ENCODE measurements around the gene RBFA.

Gene RBFA

DNA sequence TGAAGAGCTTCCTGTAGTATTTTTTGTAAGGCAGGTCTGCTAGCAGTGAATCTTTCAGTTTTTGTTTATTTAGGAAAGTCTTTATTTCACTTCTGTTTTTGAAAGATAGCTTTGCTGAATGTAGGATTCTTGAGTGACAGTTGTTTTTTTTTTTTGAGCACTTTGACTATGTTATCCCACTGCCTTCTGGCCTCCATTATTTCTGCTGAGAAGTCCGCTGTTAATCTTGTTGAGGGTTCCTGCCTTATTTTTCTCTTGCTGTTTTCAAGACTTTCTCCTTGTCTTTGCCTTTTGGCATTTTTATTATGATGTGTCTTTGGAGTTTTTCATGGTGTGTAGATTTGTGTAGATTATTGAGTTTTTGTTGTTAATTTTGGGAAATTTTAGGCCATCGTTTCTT, 21.9 kb downstream of the RBFA start:
- no peaks in the 10 kb centered on the region for H3K4me1 ChIP-seq (ENCODE audit: insufficient read depth, low read length, severe bottlenecking)
- H3F3A ChIP-seq (ENCODE audit: insufficient read depth, low read length), result no peaks in the 10 kb centered on the region
- no peaks in the 10 kb centered on the region for H3K27me3 ChIP-seq (ENCODE audit: insufficient read depth, low read length)
- peaks cover 24% of the 10 kb centered on the region; the same call in 1 of the 2 replicates for H3K9me3 ChIP-seq (ENCODE audit: low read length)
- peaks cover 2% of the 10 kb centered on the region for H3K36me3 ChIP-seq (ENCODE audit: insufficient read depth, low read length)
- H3K4me3 ChIP-seq (ENCODE audit: low read depth, low read length, poor library complexity, severe bottlenecking), result no peak overlapping the region
- TF ChIP-seq EZH2 (IDR thresholded peaks at IDR 0.05; ENCODE audit: borderline replicate concordance, low read length), result no peak
- TF ChIP-seq, protein P1, sequence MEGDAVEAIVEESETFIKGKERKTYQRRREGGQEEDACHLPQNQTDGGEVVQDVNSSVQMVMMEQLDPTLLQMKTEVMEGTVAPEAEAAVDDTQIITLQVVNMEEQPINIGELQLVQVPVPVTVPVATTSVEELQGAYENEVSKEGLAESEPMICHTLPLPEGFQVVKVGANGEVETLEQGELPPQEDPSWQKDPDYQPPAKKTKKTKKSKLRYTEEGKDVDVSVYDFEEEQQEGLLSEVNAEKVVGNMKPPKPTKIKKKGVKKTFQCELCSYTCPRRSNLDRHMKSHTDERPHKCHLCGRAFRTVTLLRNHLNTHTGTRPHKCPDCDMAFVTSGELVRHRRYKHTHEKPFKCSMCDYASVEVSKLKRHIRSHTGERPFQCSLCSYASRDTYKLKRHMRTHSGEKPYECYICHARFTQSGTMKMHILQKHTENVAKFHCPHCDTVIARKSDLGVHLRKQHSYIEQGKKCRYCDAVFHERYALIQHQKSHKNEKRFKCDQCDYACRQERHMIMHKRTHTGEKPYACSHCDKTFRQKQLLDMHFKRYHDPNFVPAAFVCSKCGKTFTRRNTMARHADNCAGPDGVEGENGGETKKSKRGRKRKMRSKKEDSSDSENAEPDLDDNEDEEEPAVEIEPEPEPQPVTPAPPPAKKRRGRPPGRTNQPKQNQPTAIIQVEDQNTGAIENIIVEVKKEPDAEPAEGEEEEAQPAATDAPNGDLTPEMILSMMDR (IDR thresholded peaks at IDR 0.05; ENCODE audit: low read length), result no peak
- no peaks in the 10 kb centered on the region for H4K20me1 ChIP-seq (ENCODE audit: insufficient read depth, low read length)
- H3K9me2 ChIP-seq (ENCODE audit: low read depth, low read length), result no peaks in the 10 kb centered on the region
- no peak overlapping the region for H2AFZ ChIP-seq (ENCODE audit: low read length)
- no peak overlapping the region for H3K9ac ChIP-seq (ENCODE audit: low read length)
- H3K4me2 ChIP-seq (ENCODE audit: low read length), result no peak overlapping the region
- H3K79me2 ChIP-seq (ENCODE audit: insufficient read depth, low read length), result no peaks in the 10 kb centered on the region
- H3K27ac ChIP-seq (ENCODE audit: low read depth, low read length, poor library complexity, severe bottlenecking), result no peak overlapping the region

DNA sequence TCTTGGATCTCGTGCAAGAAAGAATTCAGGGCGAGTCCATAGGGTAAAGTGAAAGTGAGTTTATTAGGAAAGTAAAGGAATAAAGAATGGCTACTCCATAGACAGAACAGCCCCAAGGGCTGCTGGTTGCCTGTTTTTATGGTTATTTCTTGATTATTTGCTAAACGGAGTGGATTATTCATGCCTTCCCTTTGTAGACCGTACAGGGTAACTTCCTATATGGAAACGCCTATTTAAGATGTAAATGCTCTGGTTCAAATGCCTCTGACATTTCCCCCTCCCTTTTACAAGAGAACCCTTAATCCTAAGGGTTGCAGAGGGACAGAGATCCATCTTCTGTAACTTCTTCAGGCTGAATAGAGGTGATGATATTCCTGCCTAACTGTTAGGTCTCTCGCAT, 25.7 kb downstream of the RBFA start:
- Histone ChIP-seq H3K4me1 (ENCODE audit: insufficient read depth, low read length, severe bottlenecking) (no peaks in the 10 kb centered on the region), H3K27ac (ENCODE audit: low read depth, low read length, poor library complexity, severe bottlenecking) (no peak overlapping the region), H4K20me1 (ENCODE audit: insufficient read depth, low read length) (no peaks in the 10 kb centered on the region), H3K9me2 (ENCODE audit: low read depth, low read length) (no peaks in the 10 kb centered on the region), H3K36me3 (ENCODE audit: insufficient read depth, low read length) (no peaks in the 10 kb centered on the region; the same call in 1 of the 2 replicates), H3K4me2 (ENCODE audit: low read length) (no peak overlapping the region), H3K79me2 (ENCODE audit: insufficient read depth, low read length) (no peaks in the 10 kb centered on the region), H3K9ac (ENCODE audit: low read length) (no peak overlapping the region), H3K27me3 (ENCODE audit: insufficient read depth, low read length) (no peaks in the 10 kb centered on the region), H2AFZ (ENCODE audit: low read length) (no peak overlapping the region), H3F3A (ENCODE audit: insufficient read depth, low read length) (no peaks in the 10 kb centered on the region), H3K9me3 (ENCODE audit: low read length) (peaks cover 10% of the 10 kb centered on the region; the same call in 1 of the 2 replicates), H3K4me3 (ENCODE audit: low read depth, low read length, poor library complexity, severe bottlenecking) (no peak overlapping the region)
- TF ChIP-seq EZH2 (IDR thresholded peaks at IDR 0.05; ENCODE audit: borderline replicate concordance, low read length), result no peak
- TF ChIP-seq, protein P1 (IDR thresholded peaks at IDR 0.05; ENCODE audit: low read length), result no peak

DNA sequence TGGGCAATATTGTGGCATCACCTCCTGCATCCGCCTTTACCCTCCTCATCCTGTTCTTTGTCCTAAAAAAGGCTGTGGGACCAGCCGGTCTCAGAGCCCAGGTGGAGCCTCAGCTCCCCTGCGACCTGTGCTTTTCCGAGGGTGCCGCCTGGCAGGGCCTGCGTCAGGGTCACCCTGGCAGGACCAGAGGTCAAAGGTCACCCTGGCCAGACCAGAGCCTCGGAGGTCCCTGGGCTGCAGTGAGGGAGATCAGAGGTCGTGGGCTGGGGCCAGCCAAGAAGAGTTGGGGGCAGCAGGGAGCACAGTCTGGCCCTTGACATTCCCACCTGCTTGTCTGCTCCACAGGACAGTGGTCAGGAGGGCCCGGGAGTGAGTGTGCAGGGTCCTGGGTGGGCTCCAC, 31.5 kb downstream of the RBFA start:
- Histone ChIP-seq H3K9ac (ENCODE audit: low read length) (no peak overlapping the region), H3K4me3 (ENCODE audit: low read depth, low read length, poor library complexity, severe bottlenecking) (no peak overlapping the region), H4K20me1 (ENCODE audit: insufficient read depth, low read length) (no peaks in the 10 kb centered on the region), H3K9me3 (ENCODE audit: low read length) (no peaks in the 10 kb centered on the region; the same call in 1 of the 2 replicates), H3K79me2 (ENCODE audit: insufficient read depth, low read length) (no peaks in the 10 kb centered on the region), H3K27ac (ENCODE audit: low read depth, low read length, poor library complexity, severe bottlenecking) (no peak overlapping the region), H3K9me2 (ENCODE audit: low read depth, low read length) (no peaks in the 10 kb centered on the region), H3K27me3 (ENCODE audit: insufficient read depth, low read length) (no peaks in the 10 kb centered on the region), H3F3A (ENCODE audit: insufficient read depth, low read length) (no peaks in the 10 kb centered on the region), H2AFZ (ENCODE audit: low read length) (no peak overlapping the region), H3K36me3 (ENCODE audit: insufficient read depth, low read length) (no peaks in the 10 kb centered on the region; the same call in 1 of the 2 replicates), H3K4me2 (ENCODE audit: low read length) (no peak overlapping the region), H3K4me1 (ENCODE audit: insufficient read depth, low read length, severe bottlenecking) (no peaks in the 10 kb centered on the region)
- TF ChIP-seq, protein P1 (IDR thresholded peaks at IDR 0.05; ENCODE audit: low read length), result no peak
- no peak for TF ChIP-seq EZH2 (IDR thresholded peaks at IDR 0.05; ENCODE audit: borderline replicate concordance, low read length)

All from OCI-LY1 (cell line).